ENCODE results near the gene TGIF1.

The TGIF1 gene

GRCh38 chr18:3486512-3486911, 36.5 kb downstream of the TGIF1 start:
- no peak for DNase-seq

GRCh38 chr18:3489462-3489861, 39.5 kb downstream of the TGIF1 start:
- no peak for DNase-seq

- no peak for DNase-seq
These were observed 42.1 kb downstream of the TGIF1 start for GRCh38 chr18:3491981-3492555.

- no peak for DNase-seq
These were observed 42.7 kb downstream of the TGIF1 start for GRCh38 chr18:3492721-3493120.

- DNase-seq: no peak
These were observed 43.7 kb downstream of the TGIF1 start for GRCh38 chr18:3493501-3494244.

GRCh38 chr18:3494245-3494526, 44.2 kb downstream of the TGIF1 start:
- no peak for DNase-seq

- no peak for DNase-seq
These were observed 44.6 kb downstream of the TGIF1 start for GRCh38 chr18:3494569-3494968.

GRCh38 chr18:3495691-3496430, 45.9 kb downstream of the TGIF1 start:
- DNase-seq: no peak

- peak; percentile 39 for DNase-seq
These were observed 48.9 kb downstream of the TGIF1 start for GRCh38 chr18:3498698-3499471.

- DNase-seq: no peak
These were observed 49.5 kb downstream of the TGIF1 start for GRCh38 chr18:3499501-3499900.

GRCh38 chr18:3500016-3500415, 50.0 kb downstream of the TGIF1 start:
- no peak for DNase-seq

GRCh38 chr18:3502650-3503049, 52.7 kb downstream of the TGIF1 start:
- DNase-seq: no peak

GRCh38 chr18:3504637-3505036, 54.7 kb downstream of the TGIF1 start:
- DNase-seq: no peak

- DNase-seq: no peak
These were observed 58.9 kb downstream of the TGIF1 start for GRCh38 chr18:3508576-3509549.

All from midbrain (tissue), 1 donor.